H9 (cell line): Measurements from ENCODE around the gene ZNF202. TPM values are rescaled to one million over a fixed set of nuclear protein-coding genes. Genes with fewer than 3 reads are reported as not detected.

Experiments used
- DNase-seq: peaks from one replicate; pipeline ENCODE4 v3.0.0-alpha.2; 2017
- H2AFZ ChIP-seq: one replicate; pipeline ENCODE4 v1.6.1; 2013; ENCODE audit warnings: mild to moderate bottlenecking, low read length, control low read depth, moderate library complexity
- H2AK5ac ChIP-seq: 2 replicates; pipeline ENCODE4 v1.6.1; 2013; ENCODE audit warnings: low read length, control low read depth, mixed read lengths; ENCODE audit not compliant: insufficient read length
- H2BK120ac ChIP-seq: one replicate; pipeline ENCODE4 v1.6.1; 2013; ENCODE audit warnings: low read depth, mild to moderate bottlenecking, low read length, control low read depth, inconsistent platforms; ENCODE audit not compliant: poor library complexity, severe bottlenecking
- H2BK12ac ChIP-seq: 2 replicates; pipeline ENCODE4 v1.6.1; 2013; ENCODE audit warnings: low read length, control low read depth, mixed read lengths, low read depth; ENCODE audit not compliant: insufficient read length
- H2BK15ac ChIP-seq: 2 replicates; pipeline ENCODE4 v1.6.1; 2013; ENCODE audit warnings: low read depth, low read length, control low read depth
- H2BK20ac ChIP-seq: one replicate; pipeline ENCODE4 v1.6.1; 2013; ENCODE audit warnings: low read depth, mild to moderate bottlenecking, low read length, control low read depth, inconsistent platforms; ENCODE audit not compliant: poor library complexity, severe bottlenecking
- H2BK5ac ChIP-seq: 2 replicates; pipeline ENCODE4 v1.6.1; 2013; ENCODE audit warnings: low read length, control low read depth, mixed read lengths; ENCODE audit not compliant: insufficient read length
- H3K14ac ChIP-seq: 2 replicates; pipeline ENCODE4 v1.6.1; 2013; ENCODE audit warnings: low read length, control low read depth; ENCODE audit not compliant: insufficient read depth
- H3K18ac ChIP-seq: 2 replicates; pipeline ENCODE4 v1.6.1; 2013; ENCODE audit warnings: low read depth, mild to moderate bottlenecking, mixed read lengths, low read length, control low read depth; ENCODE audit not compliant: insufficient read length
- H3K23ac ChIP-seq: 2 replicates; pipeline ENCODE4 v1.6.1; 2013; ENCODE audit warnings: low read length, control low read depth, mixed read lengths, low read depth; ENCODE audit not compliant: insufficient read length
- H3K23me2 ChIP-seq: 2 replicates; pipeline ENCODE4 v1.6.1; 2013; ENCODE audit warnings: low read depth, mild to moderate bottlenecking, mixed read lengths, low read length, control low read depth; ENCODE audit not compliant: insufficient read length, poor library complexity, severe bottlenecking
- H3K27ac ChIP-seq: 2 replicates; pipeline ENCODE4 v1.5.1; 2013; ENCODE audit warnings: low read length, control low read depth, mixed read lengths, low read depth; ENCODE audit not compliant: insufficient read length
- H3K27me3 ChIP-seq: 2 replicates; pipeline ENCODE4 v1.6.1; 2013; ENCODE audit warnings: low read length, control low read depth, inconsistent platforms; ENCODE audit not compliant: insufficient read depth
- H3K4ac ChIP-seq: 2 replicates; pipeline ENCODE4 v1.6.1; 2013; ENCODE audit warnings: low read depth, mild to moderate bottlenecking, control low read depth, inconsistent platforms, low read length, moderate library complexity
- H3K4me1 ChIP-seq: 2 replicates; pipeline ENCODE4 v1.6.1; 2013; ENCODE audit warnings: low read length, control low read depth, inconsistent platforms; ENCODE audit not compliant: insufficient read depth
- H3K4me2 ChIP-seq: 2 replicates; pipeline ENCODE4 v1.6.1; 2013; ENCODE audit warnings: low read length, control low read depth, mixed read lengths; ENCODE audit not compliant: insufficient read length, insufficient read depth
- H3K56ac ChIP-seq: 2 replicates; pipeline ENCODE4 v1.6.1; 2013; ENCODE audit warnings: low read depth, mild to moderate bottlenecking, mixed read lengths, low read length, control low read depth; ENCODE audit not compliant: insufficient read length
- H3K79me1 ChIP-seq: 2 replicates; pipeline ENCODE4 v1.6.1; 2013; ENCODE audit warnings: low read depth, mild to moderate bottlenecking, moderate library complexity, low read length, control low read depth, inconsistent platforms; ENCODE audit not compliant: insufficient read depth, poor library complexity, severe bottlenecking
- H3K79me2 ChIP-seq: 2 replicates; pipeline ENCODE4 v1.6.1; 2013; ENCODE audit warnings: low read length, control low read depth, inconsistent platforms; ENCODE audit not compliant: insufficient read depth
- H3K9ac ChIP-seq: 2 replicates; pipeline ENCODE4 v1.6.1; 2013; ENCODE audit warnings: low read length, control low read depth, mixed read lengths; ENCODE audit not compliant: insufficient read length; ENCODE audit errors: extremely low read depth
- H3K9me3 ChIP-seq: one replicate; pipeline ENCODE4 v1.6.1; 2013; ENCODE audit warnings: low read depth, low read length, inconsistent platforms; ENCODE audit not compliant: control insufficient read depth
- H3T11ph ChIP-seq: one replicate; pipeline ENCODE4 v1.6.1; 2013; ENCODE audit warnings: mild to moderate bottlenecking, low read length, control low read depth, inconsistent platforms
- H4K20me1 ChIP-seq: one replicate; pipeline ENCODE4 v1.6.1; 2013; ENCODE audit not compliant: control insufficient read depth, insufficient read length, insufficient read depth
- H4K5ac ChIP-seq: 2 replicates; pipeline ENCODE4 v1.6.1; 2013; ENCODE audit warnings: low read depth, mild to moderate bottlenecking, mixed read lengths, low read length, control low read depth; ENCODE audit not compliant: insufficient read length
- H4K8ac ChIP-seq: replicated peaks from 2 replicates; pipeline ENCODE4 v1.6.1; 2013; ENCODE audit warnings: low read length, control low read depth, mixed read lengths, low read depth; ENCODE audit not compliant: insufficient read length
- H4K91ac ChIP-seq: 2 replicates; pipeline ENCODE4 v1.6.1; 2013; ENCODE audit warnings: low read depth, mild to moderate bottlenecking, moderate library complexity, mixed read lengths, low read length, control low read depth; ENCODE audit not compliant: insufficient read length
- H3K27ac Mint-ChIP-seq, 3 experiments: 2 replicates in 2 of 3; 3 replicates in 1 of 3; pipeline ENCODE4 v1.8.0; 2020 to 2021; ENCODE audit warnings: mixed read lengths in 3 of 3, mild to moderate bottlenecking in 1 of 3, moderate library complexity in 1 of 3
- H3K27me3 Mint-ChIP-seq: 2 replicates; pipeline ENCODE4 v1.8.0; 2021; ENCODE audit warnings: low read depth, mild to moderate bottlenecking, moderate library complexity, mixed read lengths
- H3K36me3 Mint-ChIP-seq, 3 experiments: 2 replicates in 2 of 3; 3 replicates in 1 of 3; pipeline ENCODE4 v1.8.0; 2020 to 2021; ENCODE audit warnings: low read depth in 3 of 3, mixed read lengths in 3 of 3; ENCODE audit not compliant: insufficient read depth in 1 of 3
- H3K4me1 Mint-ChIP-seq, 2 experiments: 2 replicates each; pipeline ENCODE4 v1.8.0; 2020; ENCODE audit warnings: mixed read lengths in 2 of 2
- H3K4me3 Mint-ChIP-seq, 2 experiments: 2 replicates in 1 of 2; 3 replicates in 1 of 2; pipeline ENCODE4 v1.8.0; 2020 to 2021; ENCODE audit warnings: mild to moderate bottlenecking in 2 of 2, mixed read lengths in 2 of 2, moderate library complexity in 1 of 2
- H3K9me3 Mint-ChIP-seq, 2 experiments: 2 replicates in 1 of 2; 3 replicates in 1 of 2; pipeline ENCODE4 v1.8.0; 2020; ENCODE audit warnings: mild to moderate bottlenecking in 2 of 2, mixed read lengths in 2 of 2, moderate library complexity in 1 of 2
- CTCF ChIP-seq: fragments of 200-600 bp; sonication (generic); conservative IDR thresholded peaks from 3 replicates; pipeline ENCODE4 v1.8.0; 2021; ENCODE audit warnings: antibody characterized with exemption, mild to moderate bottlenecking
- total RNA-seq: library from RNA; stranded (reverse); gene quantifications from 2 replicates; pipeline ENCODE4 v1.2.1, GENCODE V29; 2021

Gene ZNF202
- total RNA-seq, 1 experiment from 2014 or later = 49.2 TPM

- no peak overlapping the region for H4K91ac ChIP-seq
- Mint-ChIP-seq H3K4me3 (no peak overlapping the region), H3K27me3 (no peaks in the 10 kb centered on the region), H3K27ac (no peak overlapping the region), H3K36me3 (peaks cover 3 to 45% (median 27%) of the 10 kb centered on the region in 3 experiments), H3K9me3 (peaks cover 12 to 15% of the 10 kb centered on the region in 2 experiments), H3K4me1 (peaks cover 29 to 42% of the 10 kb centered on the region in 2 experiments)
- H3K9ac ChIP-seq = no peak overlapping the region
- H2BK12ac ChIP-seq = no peak overlapping the region
- no peak overlapping the region for H3K23ac ChIP-seq
- H4K20me1 ChIP-seq = no peaks in the 10 kb centered on the region
- no peak overlapping the region for H2AK5ac ChIP-seq
- H3K18ac ChIP-seq = no peak overlapping the region
- no peak overlapping the region for H2BK5ac ChIP-seq
- no peak for DNase-seq
- H3K79me1 ChIP-seq = no peaks in the 10 kb centered on the region
- no peak for TF ChIP-seq CTCF
- H3K23me2 ChIP-seq = no peaks in the 10 kb centered on the region
- no peak overlapping the region for H2BK120ac ChIP-seq
- no peaks in the 10 kb centered on the region for H3K9me3 ChIP-seq
- H3K4me2 ChIP-seq = no peak overlapping the region
- no peaks in the 10 kb centered on the region for H3K27me3 ChIP-seq
- peaks cover under 1% of the 10 kb centered on the region; the same call in 1 of the 2 replicates for H3K4me1 ChIP-seq
- no peak overlapping the region for H4K8ac ChIP-seq
- no peak overlapping the region for H2AFZ ChIP-seq
- H3K27ac ChIP-seq = no peak overlapping the region
- H3K14ac ChIP-seq = no peak overlapping the region
- H3K56ac ChIP-seq = no peak overlapping the region
- H2BK15ac ChIP-seq = no peak overlapping the region
- H2BK20ac ChIP-seq = no peak overlapping the region
- no peak overlapping the region for H4K5ac ChIP-seq
- no peak overlapping the region for H3T11ph ChIP-seq
- no peak overlapping the region for H3K4ac ChIP-seq
- H3K79me2 ChIP-seq = no peaks in the 10 kb centered on the region
Observed at GRCh38 chr11:123770712-123771111, 29.3 kb upstream of the ZNF202 start.
